GM23248 (cell line): ENCODE data around the gene DDI1. TPM values are rescaled to one million over a fixed set of nuclear protein-coding genes. Genes with fewer than 3 reads are reported as not detected.

Source experiments
- DNase-seq: peaks from one replicate; pipeline ENCODE4 v3.0.0-alpha.2; 2015
- H2AFZ ChIP-seq: fragments of 200-600 bp; sonication (generic); 2 replicates; pipeline ENCODE4 v1.6.1; 2016; ENCODE audit warnings: antibody characterized with exemption
- H3F3A ChIP-seq: fragments of 200-600 bp; sonication (generic); 2 replicates; pipeline ENCODE4 v1.6.1; 2016; ENCODE audit warnings: mild to moderate bottlenecking, antibody characterized with exemption, mixed run types; ENCODE audit not compliant: insufficient read depth
- H3K27ac ChIP-seq: fragments of 200-600 bp; sonication (generic); 2 replicates; pipeline ENCODE4 v1.5.1; 2016; ENCODE audit warnings: mild to moderate bottlenecking
- H3K27me3 ChIP-seq: fragments of 200-600 bp; sonication (generic); replicated peaks from 2 replicates; pipeline ENCODE4 v1.6.1; 2016; ENCODE audit warnings: mild to moderate bottlenecking; ENCODE audit not compliant: insufficient read depth
- H3K36me3 ChIP-seq: fragments of 200-600 bp; sonication (generic); 2 replicates; pipeline ENCODE4 v1.6.1; 2016; ENCODE audit warnings: low read depth, mild to moderate bottlenecking
- H3K4me1 ChIP-seq: fragments of 200-600 bp; sonication (generic); 2 replicates; pipeline ENCODE4 v1.6.1; 2016; ENCODE audit warnings: mild to moderate bottlenecking; ENCODE audit not compliant: insufficient read depth
- H3K4me2 ChIP-seq: fragments of 200-600 bp; sonication (generic); one replicate; pipeline ENCODE4 v1.6.1; 2016; ENCODE audit warnings: mild to moderate bottlenecking; ENCODE audit not compliant: unreplicated experiment
- H3K4me3 ChIP-seq: fragments of 200-600 bp; sonication (generic); 2 replicates; pipeline ENCODE4 v1.5.1; 2016; ENCODE audit warnings: mild to moderate bottlenecking
- H3K79me2 ChIP-seq: fragments of 200-600 bp; sonication (generic); 2 replicates; pipeline ENCODE4 v1.6.1; 2016; ENCODE audit warnings: mild to moderate bottlenecking; ENCODE audit not compliant: insufficient read depth
- H3K9ac ChIP-seq: fragments of 200-600 bp; sonication (generic); 2 replicates; pipeline ENCODE4 v1.6.1; 2016; ENCODE audit warnings: mild to moderate bottlenecking
- H3K9me2 ChIP-seq: fragments of 200-600 bp; sonication (generic); 2 replicates; pipeline ENCODE4 v1.6.1; 2016; ENCODE audit warnings: mixed run types, mild to moderate bottlenecking, moderate library complexity; ENCODE audit not compliant: insufficient read depth
- H3K9me3 ChIP-seq: fragments of 200-600 bp; sonication (generic); one replicate; pipeline ENCODE4 v1.6.1; 2017; ENCODE audit warnings: low read depth
- H4K20me1 ChIP-seq: fragments of 200-600 bp; sonication (generic); 2 replicates; pipeline ENCODE4 v1.6.0; 2016; ENCODE audit not compliant: insufficient read depth
- EZH2 ChIP-seq: fragments of 200-600 bp; sonication (generic); IDR thresholded peaks from 2 replicates; pipeline ENCODE4 v1.6.1; 2018; ENCODE audit warnings: antibody characterized with exemption, mild to moderate bottlenecking; ENCODE audit not compliant: insufficient read depth, poor library complexity, severe bottlenecking
- EZH2phosphoT487 ChIP-seq: fragments of 200-600 bp; sonication (generic); IDR thresholded peaks from 2 replicates; pipeline ENCODE4 v1.6.1; 2018; ENCODE audit warnings: antibody characterized with exemption, moderate library complexity, mild to moderate bottlenecking, low read depth; ENCODE audit not compliant: insufficient read depth
- WGBS, 2 experiments: methylation state at CpG; one replicate each; pipeline ENCODE4 v1.1.6; 2015 to 2017; ENCODE audit warnings: low lambda C conversion rate in 2 of 2, low coverage in 1 of 2; ENCODE audit errors: missing lambda C conversion rate in 2 of 2; 5-methylcytosine and 5-hydroxymethylcytosine counted together
- in situ Hi-C: fragments of 300-500 bp; cut with MboI; formaldehyde crosslinking; loops from 2 replicates; pipeline ENCODE4 v1.15.0; 2020
- polyA plus RNA-seq: library from polyadenylated mRNA; unstranded; fragments of >200 nt; fragmentation: Nextera tagmentation; extraction: Ambion mirVana; gene quantifications from 2 replicates; pipeline ENCODE4 v1.2.1, GENCODE V29; 2016
- total RNA-seq: library from RNA; depleted of rRNA; stranded (reverse); fragments of >200 nt; shearing (Covaris generic); gene quantifications from 2 replicates; pipeline ENCODE4 v1.2.3, GENCODE V29; 2014

Gene DDI1
- total and polyA plus RNA-seq, 2 experiments from 2014 or later, result not detected

DNA sequence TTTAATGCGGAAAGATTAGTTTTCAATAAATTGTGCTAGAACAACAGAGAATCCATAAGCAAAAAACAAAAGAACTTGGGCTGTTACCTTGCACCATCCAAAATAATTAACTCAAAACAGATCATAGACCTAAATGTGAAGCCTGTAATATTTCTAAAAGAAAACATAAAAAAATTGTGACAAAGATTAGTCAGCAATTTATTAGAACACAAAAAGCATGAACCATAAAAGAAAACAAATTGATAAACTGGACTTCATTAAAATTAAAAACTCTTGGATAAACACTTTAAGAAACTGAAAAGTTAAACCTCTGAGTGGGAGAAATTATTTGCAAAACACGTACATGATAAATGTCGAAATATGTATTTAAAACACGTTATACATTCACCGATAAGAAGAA lies 21.5 kb downstream of the DDI1 start:
- Histone ChIP-seq H3K4me3 (no peak overlapping the region), H3K36me3 (no peaks in the 10 kb centered on the region), H3K4me2 (no peak overlapping the region), H3K27ac (no peak overlapping the region), H3K9me3 (no peaks in the 10 kb centered on the region), H3K9me2 (peaks cover 4% of the 10 kb centered on the region; the same call in 1 of the 2 replicates), H3K79me2 (no peaks in the 10 kb centered on the region), H3K9ac (no peak overlapping the region), H2AFZ (no peak overlapping the region), H3K4me1 (no peaks in the 10 kb centered on the region), H3K27me3 (no peaks in the 10 kb centered on the region), H4K20me1 (no peaks in the 10 kb centered on the region), H3F3A (no peaks in the 10 kb centered on the region)
- no peak for TF ChIP-seq EZH2
- DNase-seq, result no peak
- in situ Hi-C loops, result no loop called here
- 95 to 98% methylated on average over 5 of the region's 5 CpGs for WGBS, 2 experiments

DNA sequence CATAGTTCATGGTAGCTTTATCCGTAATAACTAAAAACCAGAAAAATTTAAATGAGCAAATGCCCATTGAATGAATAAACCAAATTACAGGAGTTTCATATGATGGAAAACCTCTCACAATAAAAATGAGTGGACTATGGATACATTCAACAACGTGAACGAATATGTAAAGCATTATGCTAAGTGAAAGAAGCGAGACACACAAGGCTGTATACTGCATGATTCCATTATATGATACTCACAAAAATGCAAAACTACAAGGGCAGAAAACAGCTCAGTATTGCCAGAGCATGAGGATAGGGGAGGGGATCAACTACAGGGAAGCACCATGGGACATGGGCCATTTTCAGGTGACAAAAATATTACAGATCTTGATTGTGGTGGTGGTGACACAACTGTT lies 22.2 kb downstream of the DDI1 start:
- Histone ChIP-seq H3K4me1 (no peaks in the 10 kb centered on the region), H3K4me3 (no peak overlapping the region), H3K4me2 (no peak overlapping the region), H3K27me3 (no peaks in the 10 kb centered on the region), H3K9ac (no peak overlapping the region), H4K20me1 (no peaks in the 10 kb centered on the region), H3K9me2 (peaks cover 4% of the 10 kb centered on the region; the same call in 1 of the 2 replicates), H2AFZ (no peak overlapping the region), H3K79me2 (no peaks in the 10 kb centered on the region), H3K9me3 (no peaks in the 10 kb centered on the region), H3K36me3 (no peaks in the 10 kb centered on the region), H3F3A (no peaks in the 10 kb centered on the region), H3K27ac (no peak overlapping the region)
- no peak for TF ChIP-seq EZH2
- TF ChIP-seq EZH2phosphoT487, result no peak
- in situ Hi-C loops, result no loop called here
- no peak for DNase-seq
- 92 to 98% methylated on average over 4 of the region's 4 CpGs for WGBS, 2 experiments

DNA sequence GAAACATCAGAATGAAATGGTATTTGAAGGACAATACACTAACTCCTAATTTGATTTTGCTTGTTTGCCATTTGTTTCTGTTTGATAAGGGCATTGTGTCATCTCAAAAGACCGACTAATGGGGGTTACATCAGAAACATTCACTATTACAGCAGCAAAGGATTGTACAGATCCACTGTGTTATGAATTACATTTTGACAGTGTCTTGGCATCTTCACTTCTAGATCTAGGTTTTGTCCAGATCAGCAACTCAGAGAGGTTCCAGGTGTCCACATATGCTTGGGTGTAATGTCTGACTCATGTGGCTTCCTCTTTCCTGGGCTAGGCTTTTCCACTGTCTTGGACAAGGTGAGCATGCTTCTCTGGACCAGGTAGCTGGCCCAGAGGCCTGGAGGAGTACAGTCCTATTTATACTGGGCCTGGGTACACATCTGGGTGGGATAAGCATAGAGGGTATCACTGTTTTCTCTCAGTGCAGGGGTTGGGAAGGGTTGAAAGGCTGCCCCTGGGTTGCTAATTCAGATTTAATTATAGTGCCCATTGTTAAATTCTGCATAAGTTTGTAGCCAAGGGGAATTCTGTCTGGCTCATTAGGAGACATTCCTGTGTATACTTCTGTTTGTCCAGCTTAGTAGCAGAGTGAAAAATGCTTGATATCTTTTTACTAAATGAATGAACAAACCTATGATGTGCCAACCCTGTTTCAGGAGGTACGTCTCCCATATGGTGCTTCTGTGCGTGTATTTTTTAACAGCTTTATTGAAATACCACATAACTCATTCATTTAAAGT lies 23.8 kb downstream of the DDI1 start:
- H4K20me1 ChIP-seq, result no peaks in the 10 kb centered on the region
- no peak overlapping the region for H3K27ac ChIP-seq
- no peak overlapping the region for H3K4me3 ChIP-seq
- H3K4me2 ChIP-seq, result no peak overlapping the region
- H3K36me3 ChIP-seq, result no peaks in the 10 kb centered on the region
- TF ChIP-seq EZH2 (no peak), EZH2phosphoT487 (no peak)
- in situ Hi-C loops, result no loop called here
- WGBS, 2 experiments, result 84 to 86% methylated on average over 3 of the region's 3 CpGs
- H3K4me1 ChIP-seq, result no peaks in the 10 kb centered on the region
- no peak overlapping the region for H2AFZ ChIP-seq
- no peaks in the 10 kb centered on the region for H3K9me3 ChIP-seq
- H3K9me2 ChIP-seq, result peaks cover 4% of the 10 kb centered on the region; the same call in 1 of the 2 replicates
- no peaks in the 10 kb centered on the region for H3K79me2 ChIP-seq
- no peak for DNase-seq
- H3K9ac ChIP-seq, result no peak overlapping the region
- H3K27me3 ChIP-seq, result no peaks in the 10 kb centered on the region
- no peaks in the 10 kb centered on the region for H3F3A ChIP-seq

DNA sequence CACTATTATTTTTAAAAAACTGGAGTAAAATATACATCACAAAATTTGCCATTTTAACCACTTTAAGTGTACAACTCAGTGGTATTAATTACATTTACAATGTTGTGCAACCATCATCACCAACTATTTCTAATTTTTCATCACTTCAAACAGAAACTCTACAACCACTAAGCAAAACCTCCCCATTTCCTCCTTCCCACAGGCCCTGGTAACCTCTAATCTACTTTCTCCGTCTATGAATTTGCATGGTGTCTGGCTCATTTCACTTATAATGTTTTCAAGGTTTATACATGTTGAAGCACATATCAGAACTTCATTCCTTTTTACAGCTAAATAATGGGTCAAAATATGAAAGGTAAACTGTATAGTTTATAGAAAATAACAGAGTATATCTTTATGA lies 24.4 kb downstream of the DDI1 start:
- Histone ChIP-seq H3K9ac (no peak overlapping the region), H3K27me3 (no peaks in the 10 kb centered on the region), H3K4me1 (no peaks in the 10 kb centered on the region), H3K9me3 (no peaks in the 10 kb centered on the region), H3K79me2 (no peaks in the 10 kb centered on the region), H3K36me3 (no peaks in the 10 kb centered on the region), H3K4me2 (no peak overlapping the region), H4K20me1 (no peaks in the 10 kb centered on the region), H3K4me3 (no peak overlapping the region), H2AFZ (no peak overlapping the region), H3F3A (no peaks in the 10 kb centered on the region), H3K27ac (no peak overlapping the region), H3K9me2 (peaks cover 4% of the 10 kb centered on the region; the same call in 1 of the 2 replicates)
- in situ Hi-C loops, result no loop called here
- no peak for TF ChIP-seq EZH2
- TF ChIP-seq EZH2phosphoT487, result no peak
- 74 to 81% methylated on average over 1 of the region's 1 CpG for WGBS, 2 experiments
- no peak for DNase-seq
